Sigmoid colon (tissue), 4 donors: Measurements from ENCODE around the gene CBY2.

Source experiments
- CTCF ChIP-seq, 4 experiments: fragments of 450-650 bp in 3 of 4; fragments of 200-600 bp in 1 of 4; IDR thresholded peaks; one replicate each; pipeline ENCODE4 v1.5.1; 2016 to 2019; ENCODE audit warnings: antibody characterized with exemption in 4 of 4, mild to moderate bottlenecking in 3 of 4, moderate library complexity in 2 of 4
- EP300 ChIP-seq, 4 donors: sonication (generic); formaldehyde crosslinking; IDR thresholded peaks; one replicate each; pipeline ENCODE4 v1.6.1; 2017; ENCODE audit warnings: antibody characterized with exemption in 4 of 4
- POLR2A ChIP-seq, 2 donors: fragments of 450-650 bp; IDR thresholded peaks; one replicate each; pipeline ENCODE4 v1.6.1; 2016; ENCODE audit warnings: antibody characterized with exemption in 2 of 2, mild to moderate bottlenecking in 2 of 2, moderate library complexity in 2 of 2

- TF ChIP-seq CTCF (IDR thresholded peaks at IDR 0.05) (no peak), POLR2A (IDR thresholded peaks at IDR 0.05) (no peak), EP300 (IDR thresholded peaks at IDR 0.05) (no peak)
These were observed 31.2 kb downstream of the CBY2 start for GRCh38 chr13:45733361-45733760.
